SK-N-SH treated with all-trans-retinoic acid at 6 μM for 48 hours (cell line): ENCODE results near the gene HHAT.
"Not testable (repeated sequence)": the region's sequence is repeated elsewhere in the genome, so short reads cannot be mapped to it uniquely, and the experiment has no call there.

Source experiments
- ARNTL ChIP-seq: fragments of 450-650 bp; formaldehyde crosslinking; IDR thresholded peaks from 2 replicates; pipeline ENCODE4 v1.5.0; 2020; ENCODE audit warnings: low read depth, mild to moderate bottlenecking, moderate library complexity, borderline replicate concordance
- PPARA ChIP-seq: fragments of 250-450 bp; sonication (Bioruptor Pico); IDR thresholded peaks from 2 replicates; pipeline ENCODE4 v1.5.0; 2020; ENCODE audit warnings: mild to moderate bottlenecking, borderline replicate concordance
- RARB ChIP-seq: fragments of 250-450 bp; sonication (Bioruptor Pico); IDR thresholded peaks from 2 replicates; pipeline ENCODE4 v1.8.0; 2021; ENCODE audit warnings: mild to moderate bottlenecking, moderate library complexity
- TCF4 ChIP-seq: fragments of 250-450 bp; sonication (Bioruptor Pico); IDR thresholded peaks from 2 replicates; pipeline ENCODE4 v1.8.0; 2021; ENCODE audit warnings: mild to moderate bottlenecking, moderate library complexity, borderline replicate concordance
- ZC3H10 ChIP-seq: fragments of 250-450 bp; sonication (Bioruptor Pico); IDR thresholded peaks from 2 replicates; pipeline ENCODE4 v1.5.1; 2021; ENCODE audit warnings: mild to moderate bottlenecking, moderate library complexity
- ZFP3 ChIP-seq: fragments of 250-450 bp; sonication (Bioruptor Pico); IDR thresholded peaks from 2 replicates; pipeline ENCODE4 v1.5.0; 2020; ENCODE audit warnings: mild to moderate bottlenecking, moderate library complexity
- ZFP30 ChIP-seq: fragments of 450-650 bp; formaldehyde crosslinking; IDR thresholded peaks from 2 replicates; pipeline ENCODE4 v1.5.0; 2022; ENCODE audit warnings: mild to moderate bottlenecking, moderate library complexity
- ZNF8 ChIP-seq: fragments of 450-650 bp; formaldehyde crosslinking; IDR thresholded peaks from 2 replicates; pipeline ENCODE4 v1.5.0; 2020; ENCODE audit warnings: mild to moderate bottlenecking, moderate library complexity
- TF ChIP-seq, protein P1 (sequence below): fragments of 250-450 bp; sonication (Bioruptor Pico); IDR thresholded peaks from 2 replicates; pipeline ENCODE4 v1.5.1; 2020; ENCODE audit warnings: low read depth, mild to moderate bottlenecking, moderate library complexity

- not testable (repeated sequence) for TF ChIP-seq ARNTL (CRISPR knock-in tag); ZNF8 (CRISPR knock-in tag); ZFP3 (CRISPR knock-in tag); TCF4; ZFP30; ZC3H10 (CRISPR knock-in tag); RARB (CRISPR knock-in tag); PPARA
- TF ChIP-seq, protein P1, sequence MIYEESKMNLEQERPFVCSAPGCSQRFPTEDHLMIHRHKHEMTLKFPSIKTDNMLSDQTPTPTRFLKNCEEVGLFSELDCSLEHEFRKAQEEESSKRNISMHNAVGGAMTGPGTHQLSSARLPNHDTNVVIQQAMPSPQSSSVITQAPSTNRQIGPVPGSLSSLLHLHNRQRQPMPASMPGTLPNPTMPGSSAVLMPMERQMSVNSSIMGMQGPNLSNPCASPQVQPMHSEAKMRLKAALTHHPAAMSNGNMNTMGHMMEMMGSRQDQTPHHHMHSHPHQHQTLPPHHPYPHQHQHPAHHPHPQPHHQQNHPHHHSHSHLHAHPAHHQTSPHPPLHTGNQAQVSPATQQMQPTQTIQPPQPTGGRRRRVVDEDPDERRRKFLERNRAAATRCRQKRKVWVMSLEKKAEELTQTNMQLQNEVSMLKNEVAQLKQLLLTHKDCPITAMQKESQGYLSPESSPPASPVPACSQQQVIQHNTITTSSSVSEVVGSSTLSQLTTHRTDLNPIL (CRISPR knock-in tag): not testable (repeated sequence)
These were observed 25.6 kb downstream of the HHAT start for GRCh38 chr1:210354305-210354704.
